GM18951 (cell line): ENCODE data around the gene AP1S3.

Experiments
- POLR2A ChIP-seq: IDR thresholded peaks from 4 replicates; pipeline ENCODE4 v1.6.1; 2011; ENCODE audit warnings: mild to moderate bottlenecking; ENCODE audit not compliant: insufficient read length, insufficient read depth; ENCODE audit errors: extremely low read depth
- in situ Hi-C: fragments of 300-500 bp; cut with MboI; formaldehyde crosslinking; loops from one replicate; pipeline ENCODE4 v1.12.0; 2022; ENCODE audit warnings: low sequenced_read_pairs, mixed read lengths, inconsistent platforms; ENCODE audit not compliant: unreplicated experiment

The AP1S3 gene

GRCh38 chr2:223758131-223758840, 79.1 kb downstream of the AP1S3 start:
- no peak for TF ChIP-seq POLR2A

GRCh38 chr2:223753940-223754339, 83.4 kb downstream of the AP1S3 start:
- no peak for TF ChIP-seq POLR2A
- in situ Hi-C loops = no loop called here

More at GRCh38 chr2:223758131-223758840, 79.1 kb downstream of the AP1S3 start:
- in situ Hi-C loops = no loop called here

- TF ChIP-seq POLR2A = no peak
- in situ Hi-C loops = no loop called here
Observed at GRCh38 chr2:223751012-223751411, 86.4 kb downstream of the AP1S3 start.

- TF ChIP-seq POLR2A = no peak
- in situ Hi-C loops = no loop called here
Observed at GRCh38 chr2:223747392-223748042, 89.9 kb downstream of the AP1S3 start.

GRCh38 chr2:223746611-223747010, 90.8 kb downstream of the AP1S3 start:
- no peak for TF ChIP-seq POLR2A
- in situ Hi-C loops = no loop called here

GRCh38 chr2:223744580-223744979, 92.8 kb downstream of the AP1S3 start:
- in situ Hi-C loops = no loop called here

GRCh38 chr2:223740679-223741078, 96.7 kb downstream of the AP1S3 start:
- in situ Hi-C loops = no loop called here
- no peak for TF ChIP-seq POLR2A

More at GRCh38 chr2:223744580-223744979, 92.8 kb downstream of the AP1S3 start:
- TF ChIP-seq POLR2A = no peak

GRCh38 chr2:223737207-223737606, 100.2 kb downstream of the AP1S3 start:
- TF ChIP-seq POLR2A = no peak
- in situ Hi-C loops = no loop called here

GRCh38 chr2:223736488-223736887, 100.9 kb downstream of the AP1S3 start:
- in situ Hi-C loops = no loop called here
- no peak for TF ChIP-seq POLR2A

GRCh38 chr2:223735659-223736244, 101.6 kb downstream of the AP1S3 start:
- in situ Hi-C loops = no loop called here
- TF ChIP-seq POLR2A = no peak

GRCh38 chr2:223735035-223735640, 102.2 kb downstream of the AP1S3 start:
- no peak for TF ChIP-seq POLR2A
- in situ Hi-C loops = no loop called here

- in situ Hi-C loops = no loop called here
Observed at GRCh38 chr2:223734346-223734745, 103.0 kb downstream of the AP1S3 start.

GRCh38 chr2:223732346-223732745, 105.0 kb downstream of the AP1S3 start:
- no peak for TF ChIP-seq POLR2A
- in situ Hi-C loops = no loop called here

More at GRCh38 chr2:223734346-223734745, 103.0 kb downstream of the AP1S3 start:
- no peak for TF ChIP-seq POLR2A
